IMR-90 (cell line): ENCODE results near the gene CAMTA1. TPM values are rescaled to one million over a fixed set of nuclear protein-coding genes. Genes with fewer than 3 reads are reported as not detected.

ENCODE experiments used
- ATAC-seq: fragments of 200-7000 bp; cut with Tn5 transposase; 2 replicates; pipeline ENCODE4 v1.9.1; 2020; ENCODE audit warnings: low read depth, mild to moderate bottlenecking, moderate library complexity
- BruUV-seq: library from RNA; stranded (reverse); fragments of 400-500 nt; replicated peaks from 2 replicates; lab custom pipeline; 2021; lab: Mats Ljungman, UMichigan
- CTCF ChIA-PET: fragments of 300-600 bp; formaldehyde crosslinking; extraction: SDS; loops from one replicate; lab custom pipeline; 2021; ENCODE audit warnings: antibody characterized with exemption; lab: Yijun Ruan, JAX
- POLR2A ChIA-PET: fragments of 300-600 bp; sonication (Branson Sonifier 250); formaldehyde crosslinking; loops from one replicate; lab custom pipeline; 2022; ENCODE audit warnings: antibody characterized with exemption; ENCODE audit not compliant: unreplicated experiment; lab: Charles Lee
- DNase-seq: peaks from one replicate; pipeline ENCODE4 v3.0.0; 2013
- H2AFZ ChIP-seq: replicated peaks from 2 replicates; pipeline ENCODE3; 2013; ENCODE audit warnings: low read length, mild to moderate bottlenecking; ENCODE audit not compliant: poor library complexity
- H2AK5ac ChIP-seq: 2 replicates; pipeline ENCODE4 v1.6.1; 2013; ENCODE audit warnings: low read depth, low read length, inconsistent platforms
- H2AK9ac ChIP-seq: replicated peaks from 2 replicates; pipeline ENCODE3; 2013; ENCODE audit warnings: mild to moderate bottlenecking, low read depth, low read length, moderate library complexity; ENCODE audit not compliant: poor library complexity
- H2BK120ac ChIP-seq: 2 replicates; pipeline ENCODE4 v1.6.1; 2013; ENCODE audit warnings: low read depth, low read length, inconsistent platforms
- H2BK15ac ChIP-seq: 3 replicates; pipeline ENCODE4 v1.6.1; 2013; ENCODE audit warnings: low read depth, low read length, inconsistent platforms
- H2BK20ac ChIP-seq: 2 replicates; pipeline ENCODE4 v1.6.1; 2013; ENCODE audit warnings: low read depth, mild to moderate bottlenecking, inconsistent platforms, low read length, moderate library complexity
- H2BK5ac ChIP-seq: 2 replicates; pipeline ENCODE4 v1.6.1; 2013; ENCODE audit warnings: mild to moderate bottlenecking, low read depth, low read length, inconsistent platforms; ENCODE audit not compliant: poor library complexity, severe bottlenecking
- H3K14ac ChIP-seq: replicated peaks from 2 replicates; pipeline ENCODE4 v1.6.1; 2013; ENCODE audit warnings: low read depth, low read length, inconsistent platforms
- H3K18ac ChIP-seq: 2 replicates; pipeline ENCODE4 v1.6.1; 2013; ENCODE audit warnings: low read depth, low read length, control low read depth
- H3K23ac ChIP-seq: 2 replicates; pipeline ENCODE4 v1.6.1; 2013; ENCODE audit warnings: low read depth, low read length, inconsistent platforms
- H3K27ac ChIP-seq: 2 replicates; pipeline ENCODE4 v1.5.1; 2013; ENCODE audit warnings: mild to moderate bottlenecking, control low read depth, low read length; ENCODE audit not compliant: insufficient read depth
- H3K27me3 ChIP-seq: 2 replicates; pipeline ENCODE4 v1.6.1; 2013; ENCODE audit warnings: low read length; ENCODE audit not compliant: control insufficient read depth, insufficient read depth
- H3K36me3 ChIP-seq: 2 replicates; pipeline ENCODE4 v1.6.1; 2013; ENCODE audit warnings: low read length, mixed read lengths; ENCODE audit not compliant: control insufficient read depth, insufficient read depth
- H3K4ac ChIP-seq: 2 replicates; pipeline ENCODE4 v1.6.1; 2013; ENCODE audit warnings: low read depth, low read length, inconsistent platforms
- H3K4me1 ChIP-seq: 2 replicates; pipeline ENCODE4 v1.6.1; 2013; ENCODE audit warnings: low read length, mixed read lengths; ENCODE audit not compliant: control insufficient read depth, insufficient read depth
- H3K4me2 ChIP-seq: 2 replicates; pipeline ENCODE4 v1.6.1; 2013; ENCODE audit warnings: low read depth, mild to moderate bottlenecking, control low read depth, low read length, moderate library complexity
- H3K4me3 ChIP-seq: 2 replicates; pipeline ENCODE4 v1.5.1; 2013; ENCODE audit warnings: low read depth, mild to moderate bottlenecking, control low read depth, low read length, moderate library complexity; ENCODE audit not compliant: insufficient read depth
- H3K56ac ChIP-seq: 2 replicates; pipeline ENCODE4 v1.6.1; 2013; ENCODE audit warnings: low read length, inconsistent platforms; ENCODE audit not compliant: insufficient read depth; ENCODE audit errors: extremely low read depth
- H3K79me1 ChIP-seq, 2 experiments: 2 replicates each; pipeline ENCODE4 v1.6.1; 2013; ENCODE audit warnings: low read length in 2 of 2, inconsistent platforms in 1 of 2, low read depth in 1 of 2
- H3K9ac ChIP-seq: 2 replicates; pipeline ENCODE4 v1.6.1; 2013; ENCODE audit warnings: low read depth, low read length, control low read depth
- H3K9me1 ChIP-seq: 2 replicates; pipeline ENCODE4 v1.6.1; 2013; ENCODE audit warnings: low read length, inconsistent platforms; ENCODE audit not compliant: insufficient read depth
- H3K9me3 ChIP-seq: 2 replicates; pipeline ENCODE4 v1.6.1; 2013; ENCODE audit warnings: low read length; ENCODE audit not compliant: control insufficient read depth, insufficient read depth
- H4K20me1 ChIP-seq: 2 replicates; pipeline ENCODE4 v1.6.1; 2013; ENCODE audit warnings: low read length, inconsistent platforms; ENCODE audit not compliant: insufficient read depth
- H4K5ac ChIP-seq: 2 replicates; pipeline ENCODE4 v1.6.1; 2013; ENCODE audit warnings: mild to moderate bottlenecking, low read depth, low read length, control low read depth
- H4K8ac ChIP-seq, 2 experiments: 2 replicates each; pipeline ENCODE4 v1.6.1; 2013; ENCODE audit warnings: low read depth in 2 of 2, low read length in 2 of 2, control low read depth in 1 of 2, inconsistent platforms in 1 of 2
- H4K91ac ChIP-seq: 2 replicates; pipeline ENCODE4 v1.6.1; 2013; ENCODE audit warnings: low read depth, low read length, inconsistent platforms; ENCODE audit not compliant: insufficient read depth
- CHD1 ChIP-seq: IDR thresholded peaks from 2 replicates; pipeline ENCODE4 v1.6.1; 2012; ENCODE audit warnings: low read depth, low read length, improper control_type of control experiment
- ELK1 ChIP-seq: fragments of 150-350 bp; IDR thresholded peaks from 2 replicates; pipeline ENCODE4 v1.6.1; 2016; ENCODE audit warnings: low read depth, mild to moderate bottlenecking, low read length, moderate library complexity, borderline replicate concordance
- MAFK ChIP-seq: IDR thresholded peaks from 2 replicates; pipeline ENCODE4 v1.6.1; 2012; ENCODE audit warnings: low read depth, low read length, improper control_type of control experiment
- MAZ ChIP-seq: IDR thresholded peaks from 2 replicates; pipeline ENCODE4 v1.6.1; 2012; ENCODE audit warnings: low read depth, mild to moderate bottlenecking, low read length, improper control_type of control experiment, moderate library complexity, borderline replicate concordance
- POLR2A ChIP-seq: IDR thresholded peaks from 2 replicates; pipeline ENCODE4 v1.6.1; 2012; ENCODE audit warnings: mild to moderate bottlenecking, low read depth, low read length
- SMC3 ChIP-seq: fragments of 150-350 bp; IDR thresholded peaks from 2 replicates; pipeline ENCODE4 v1.6.1; 2016; ENCODE audit warnings: low read depth, mild to moderate bottlenecking, antibody characterized with exemption, low read length, moderate library complexity
- WGBS, 2 experiments: methylation state at CpG; one replicate each; pipeline versions ENCODE4 v1.1.5 to v1.1.7; 2013; ENCODE audit warnings: missing lambda C conversion rate in 2 of 2; ENCODE audit not compliant: insufficient read length in 1 of 2; ENCODE audit errors: extremely low coverage in 2 of 2; 5-methylcytosine and 5-hydroxymethylcytosine counted together
- dilution Hi-C: fragments of 300-500 bp; cut with HindIII; formaldehyde crosslinking; loops from one replicate; pipeline ENCODE4 v1.14.3; 2018; ENCODE audit warnings: low sequenced_read_pairs; ENCODE audit not compliant: unreplicated experiment
- in situ Hi-C: fragments of 300-500 bp; cut with MboI; formaldehyde crosslinking; loops from 3 replicates; pipeline ENCODE4 v1.14.3; 2019; ENCODE audit warnings: low sequenced_read_pairs, inconsistent platforms, mixed read lengths
- intact Hi-C: fragments of 100-400 bp; cut with micrococcal nuclease; formaldehyde crosslinking; loops from 2 replicates; pipeline ENCODE4 v1.10.0; 2022
- polyA plus RNA-seq, 3 experiments: library from polyadenylated mRNA; depleted of rRNA; stranded (reverse); fragments of >200 nt; gene quantifications; 2 replicates each; pipeline ENCODE4 v1.2.3, GENCODE V29; 2012; ENCODE audit warnings: low replicate concordance in 1 of 3
- total RNA-seq: library from RNA; depleted of rRNA; stranded (reverse); fragments of >200 nt; gene quantifications from 2 replicates; pipeline ENCODE4 v1.2.3, GENCODE V29; 2012

Gene CAMTA1
- total and polyA plus RNA-seq, 2 of the 4 experiments (the other 2 are of a cell fraction) = 35.5 to 74.3 TPM

DNA sequence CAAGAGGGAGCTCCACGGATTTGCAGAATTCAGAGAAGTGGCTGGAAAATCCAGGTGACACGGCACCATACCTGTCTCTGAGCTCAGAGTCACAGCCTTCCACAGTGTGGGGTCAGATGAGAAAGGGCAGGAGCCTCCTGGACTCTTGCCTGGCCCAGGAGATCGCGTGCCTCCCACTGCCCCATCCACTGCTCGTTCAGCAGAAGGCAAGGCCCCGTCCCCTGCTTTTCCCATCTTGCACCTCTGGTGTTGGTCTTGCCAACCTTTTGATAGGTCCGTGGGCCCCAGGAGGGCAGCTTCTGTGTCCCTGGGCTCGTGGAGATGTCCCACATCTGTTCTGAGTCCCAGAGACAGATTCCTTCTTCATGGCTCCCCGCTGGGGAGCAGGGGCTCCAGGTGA is 902.2 kb downstream of the CAMTA1 start:
- Histone ChIP-seq H3K27me3 (peaks cover 40% of the 10 kb centered on the region), H3K4me1 (no peaks in the 10 kb centered on the region), H3K9ac (no peak overlapping the region), H4K20me1 (no peaks in the 10 kb centered on the region), H3K36me3 (no peaks in the 10 kb centered on the region), H3K14ac (no peak overlapping the region), H2BK120ac (no peak overlapping the region), H3K4me2 (no peak overlapping the region), H2AK9ac (no peak overlapping the region), H2BK5ac (no peak overlapping the region), H2BK20ac (no peak overlapping the region), H3K18ac (no peak overlapping the region), H3K4me3 (no peak overlapping the region), H2BK15ac (no peak overlapping the region), H3K9me1 (no peaks in the 10 kb centered on the region), H3K9me3 (no peaks in the 10 kb centered on the region), H3K23ac (no peak overlapping the region), H3K27ac (no peak overlapping the region), H3K56ac (no peak overlapping the region), H4K8ac (no peak overlapping the region), H3K4ac (no peak overlapping the region), H4K5ac (no peak overlapping the region), H2AFZ (no peak overlapping the region), H2AK5ac (no peak overlapping the region), H4K91ac (no peak overlapping the region), H3K79me1 (no peaks in the 10 kb centered on the region)
- BruUV-seq = no TSS peak
- intact Hi-C loops (no loop called here), dilution Hi-C loops (no loop called here), in situ Hi-C loops (no loop called here)
- CTCF ChIA-PET = no interaction called here
- no peak for DNase-seq
- POLR2A ChIA-PET = no interaction called here
- TF ChIP-seq CHD1 = no peak
- TF ChIP-seq MAZ = no peak
- no peak for TF ChIP-seq SMC3
- TF ChIP-seq MAFK = no peak
- TF ChIP-seq ELK1 = no peak
- TF ChIP-seq POLR2A = no peak
- ATAC-seq = no peak
- no CpG with 5 or more reads among the region's 9 CpGs for WGBS, 2 experiments
